Erythroblast (primary cell): ENCODE measurements around the gene TPO.

Source experiments
- GATA1 ChIP-seq: IDR thresholded peaks from 2 replicates; pipeline ENCODE4 v1.6.1; 2011; ENCODE audit warnings: low read depth, mild to moderate bottlenecking, control low read depth, low read length, moderate library complexity
- POLR2A ChIP-seq: IDR thresholded peaks from 2 replicates; pipeline ENCODE4 v1.6.1; 2011; ENCODE audit warnings: mild to moderate bottlenecking, low read length

DNA sequence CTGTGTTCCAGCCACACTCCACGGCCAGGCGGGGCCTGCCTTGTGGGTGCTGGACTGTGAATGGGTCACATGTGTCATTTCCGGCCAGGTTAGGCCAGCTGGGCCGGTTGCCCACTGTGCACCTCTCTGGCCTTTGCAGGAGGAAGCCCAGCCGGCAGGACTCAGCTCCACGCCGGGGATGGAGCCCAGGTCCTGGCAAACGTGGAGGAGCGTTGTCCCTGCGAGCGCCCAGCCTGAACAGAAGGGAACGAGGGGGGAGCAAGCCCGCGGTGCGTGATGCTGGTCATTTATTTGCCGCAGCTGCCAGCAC, 178.2 kb downstream of the TPO start:
- TF ChIP-seq POLR2A (no peak), GATA1 (no peak)
